SU-DHL-6 (cell line): ENCODE results near the gene ST7.

Experiments used
- CTCF ChIP-seq: fragments of 200-600 bp; sonication (generic); IDR thresholded peaks from one replicate; pipeline ENCODE4 v1.5.1; 2017; ENCODE audit warnings: antibody characterized with exemption, mild to moderate bottlenecking, low read length, moderate library complexity; ENCODE audit not compliant: insufficient read depth, poor library complexity, severe bottlenecking
- EZH2phosphoT487 ChIP-seq: fragments of 200-600 bp; sonication (generic), shearing (Covaris generic); conservative IDR thresholded peaks from 2 replicates; pipeline ENCODE4 v1.6.1; 2018; ENCODE audit warnings: mild to moderate bottlenecking, antibody characterized with exemption, low read length, moderate library complexity, mixed read lengths

DNA sequence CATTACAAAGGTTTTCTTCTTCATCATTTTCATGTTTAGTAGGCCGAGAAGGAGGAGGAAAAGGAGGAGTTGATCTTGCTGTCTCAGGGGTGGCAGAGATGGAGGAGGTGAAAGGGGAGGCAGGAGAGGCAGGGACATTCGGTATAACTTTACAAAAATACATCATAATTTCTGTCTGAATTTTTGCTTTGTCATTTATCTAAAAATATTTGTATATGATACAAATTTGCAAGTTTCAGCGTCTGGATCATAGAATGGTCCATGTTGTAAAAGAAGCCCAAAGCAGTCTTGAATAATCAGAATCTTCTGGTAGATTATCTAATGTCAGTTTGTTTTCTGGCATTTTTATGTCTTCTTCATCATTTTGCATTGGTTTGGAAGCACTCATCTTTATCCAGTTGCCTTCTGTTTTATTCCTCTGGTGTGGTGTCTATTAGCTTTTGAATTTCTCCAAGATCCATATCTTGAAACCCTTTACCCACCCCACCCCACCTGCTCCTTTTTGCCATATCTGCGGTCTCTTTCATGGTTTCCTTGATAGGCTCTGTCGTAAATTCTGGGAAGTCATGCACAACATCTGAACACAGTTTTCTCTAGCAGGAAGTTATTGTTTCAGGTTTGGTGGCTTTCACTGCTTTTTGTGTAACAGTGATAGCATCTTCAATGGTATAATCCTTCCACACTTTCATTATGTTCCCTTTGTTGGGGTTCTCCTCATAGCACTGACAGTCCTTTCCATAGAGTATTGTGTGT is 95.0 kb downstream of the ST7 start:
- TF ChIP-seq CTCF (no peak), EZH2phosphoT487 (no peak)
